Hepatocyte (in vitro differentiated cells): ENCODE results near the gene CACNG7.

Experiments
- EZH2 ChIP-seq: fragments of 200-600 bp; sonication (generic); IDR thresholded peaks from 2 replicates; pipeline ENCODE4 v1.6.1; 2016; ENCODE audit warnings: antibody characterized with exemption, mild to moderate bottlenecking, borderline replicate concordance
- EZH2phosphoT487 ChIP-seq: fragments of 200-600 bp; sonication (generic); IDR thresholded peaks from one replicate; pipeline ENCODE4 v1.6.1; 2018; ENCODE audit warnings: antibody characterized with exemption, mild to moderate bottlenecking, low read depth, moderate library complexity; ENCODE audit not compliant: unreplicated experiment, severe bottlenecking
- TF ChIP-seq, protein P1 (sequence below): fragments of 200-600 bp; sonication (generic); IDR thresholded peaks from 2 replicates; pipeline ENCODE4 v1.5.1; 2016; ENCODE audit warnings: antibody characterized with exemption, mild to moderate bottlenecking; ENCODE audit not compliant: poor library complexity

DNA sequence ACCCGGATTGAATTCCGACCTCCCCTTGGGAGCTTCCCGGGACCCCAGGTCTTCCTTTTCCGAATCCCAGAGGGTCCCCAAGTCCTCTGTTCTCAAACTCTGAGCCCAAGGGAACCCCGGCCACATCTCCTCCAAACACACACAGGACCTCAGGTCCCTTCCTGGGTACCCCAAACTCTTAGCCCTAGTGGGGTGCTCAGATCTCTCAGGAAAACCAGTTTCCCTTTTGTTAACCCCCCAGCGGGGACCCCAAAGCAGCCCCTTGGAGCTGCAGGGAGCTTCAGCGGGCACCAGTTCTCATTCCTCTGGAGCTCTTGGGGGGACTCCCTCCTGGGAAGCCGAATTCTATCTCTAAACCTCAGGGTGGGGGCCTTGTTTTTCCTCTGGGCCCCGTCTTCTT is 83.1 kb downstream of the CACNG7 start:
- TF ChIP-seq, protein P1, sequence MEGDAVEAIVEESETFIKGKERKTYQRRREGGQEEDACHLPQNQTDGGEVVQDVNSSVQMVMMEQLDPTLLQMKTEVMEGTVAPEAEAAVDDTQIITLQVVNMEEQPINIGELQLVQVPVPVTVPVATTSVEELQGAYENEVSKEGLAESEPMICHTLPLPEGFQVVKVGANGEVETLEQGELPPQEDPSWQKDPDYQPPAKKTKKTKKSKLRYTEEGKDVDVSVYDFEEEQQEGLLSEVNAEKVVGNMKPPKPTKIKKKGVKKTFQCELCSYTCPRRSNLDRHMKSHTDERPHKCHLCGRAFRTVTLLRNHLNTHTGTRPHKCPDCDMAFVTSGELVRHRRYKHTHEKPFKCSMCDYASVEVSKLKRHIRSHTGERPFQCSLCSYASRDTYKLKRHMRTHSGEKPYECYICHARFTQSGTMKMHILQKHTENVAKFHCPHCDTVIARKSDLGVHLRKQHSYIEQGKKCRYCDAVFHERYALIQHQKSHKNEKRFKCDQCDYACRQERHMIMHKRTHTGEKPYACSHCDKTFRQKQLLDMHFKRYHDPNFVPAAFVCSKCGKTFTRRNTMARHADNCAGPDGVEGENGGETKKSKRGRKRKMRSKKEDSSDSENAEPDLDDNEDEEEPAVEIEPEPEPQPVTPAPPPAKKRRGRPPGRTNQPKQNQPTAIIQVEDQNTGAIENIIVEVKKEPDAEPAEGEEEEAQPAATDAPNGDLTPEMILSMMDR: no peak
- TF ChIP-seq EZH2phosphoT487: no peak
- no peak for TF ChIP-seq EZH2
